ENCODE results near the gene C5orf58. TPM values are rescaled to one million over a fixed set of nuclear protein-coding genes. Genes with fewer than 3 reads are reported as not detected.

C5orf58 gene
- polyA plus RNA-seq, 4 donors: 0.30 to 0.59 TPM; not detected in 2

Other genes with a start within 250 kb of the C5orf58 start
- gene FOXI1, start 127.1 kb upstream of the C5orf58 start, polyA plus RNA-seq (ENCODE audit: insufficient read length in 4 of 4): 1 to 10 TPM in 3 of 4 donors, under 1 TPM in 1; 0.11 to 8.9 (median 5.8) TPM
- gene LCP2, start 64.8 kb downstream of the C5orf58 start, polyA plus RNA-seq (ENCODE audit: insufficient read length in 4 of 4): 1 to 10 TPM; 2.8 to 7.4 (median 3.4) TPM
- gene KCNMB1, start 156.4 kb downstream of the C5orf58 start, polyA plus RNA-seq (ENCODE audit: insufficient read length in 4 of 4): 1 to 10 TPM in 3 of 4 donors, under 1 TPM in 1; 0.48 to 1.2 (median 1.1) TPM

All from left renal pelvis (tissue), 4 donors.